Neural progenitor cell (in vitro differentiated cells): ENCODE data around the gene PSME3IP1. TPM values are rescaled to one million over a fixed set of nuclear protein-coding genes. Genes with fewer than 3 reads are reported as not detected.
A peak's percentile ranks its signal among the peaks of the same experiment; 100 is the strongest.

Experiments used
- DNase-seq: peaks from one replicate; pipeline ENCODE4 v3.0.0-alpha.2; 2016; ENCODE audit warnings: low spot score
- H2AFZ ChIP-seq: fragments of 200-600 bp; sonication (generic); replicated peaks from 2 replicates; pipeline ENCODE4 v1.6.1; 2016; ENCODE audit warnings: antibody characterized with exemption
- H3F3A ChIP-seq: fragments of 200-600 bp; sonication (generic); 2 replicates; pipeline ENCODE4 v1.6.1; 2016; ENCODE audit warnings: antibody characterized with exemption, low read depth
- H3K27ac ChIP-seq: fragments of 200-600 bp; sonication (generic); 2 replicates; pipeline ENCODE4 v1.5.1; 2016; ENCODE audit warnings: mild to moderate bottlenecking
- H3K27me3 ChIP-seq: fragments of 200-600 bp; sonication (generic); 2 replicates; pipeline ENCODE4 v1.6.1; 2016; ENCODE audit warnings: mild to moderate bottlenecking, moderate library complexity
- H3K36me3 ChIP-seq: fragments of 200-600 bp; sonication (generic); 2 replicates; pipeline ENCODE4 v1.5.1; 2016
- H3K4me1 ChIP-seq: fragments of 200-600 bp; sonication (generic); 2 replicates; pipeline ENCODE4 v1.6.1; 2016; ENCODE audit warnings: mixed run types
- H3K4me2 ChIP-seq: fragments of 200-600 bp; sonication (generic); 2 replicates; pipeline ENCODE4 v1.6.1; 2016
- H3K4me3 ChIP-seq: fragments of 200-600 bp; sonication (generic); 2 replicates; pipeline ENCODE4 v1.5.1; 2016
- H3K79me2 ChIP-seq: fragments of 200-600 bp; sonication (generic); 2 replicates; pipeline ENCODE4 v1.6.1; 2016; ENCODE audit warnings: low read depth
- H3K9ac ChIP-seq: fragments of 200-600 bp; sonication (generic); 2 replicates; pipeline ENCODE4 v1.6.1; 2016
- H3K9me3 ChIP-seq: fragments of 200-600 bp; sonication (generic); 2 replicates; pipeline ENCODE4 v1.5.1; 2016; ENCODE audit warnings: low read depth
- H4K20me1 ChIP-seq: fragments of 200-600 bp; sonication (generic); 2 replicates; pipeline ENCODE4 v1.6.1; 2016; ENCODE audit warnings: low read depth
- H3K27ac Mint-ChIP-seq: 3 replicates; pipeline ENCODE4 v1.8.0; 2021; ENCODE audit warnings: mixed read lengths
- H3K27me3 Mint-ChIP-seq: 2 replicates; pipeline ENCODE4 v1.8.0; 2022; ENCODE audit warnings: low read depth, mild to moderate bottlenecking, inconsistent platforms, moderate library complexity, mixed read lengths; ENCODE audit not compliant: insufficient read depth
- H3K36me3 Mint-ChIP-seq: 3 replicates; pipeline ENCODE4 v1.8.0; 2021; ENCODE audit warnings: mixed read lengths
- H3K4me1 Mint-ChIP-seq: 3 replicates; pipeline ENCODE4 v1.8.0; 2021; ENCODE audit warnings: mixed read lengths
- H3K4me3 Mint-ChIP-seq: 3 replicates; pipeline ENCODE4 v1.8.0; 2021; ENCODE audit warnings: mild to moderate bottlenecking, moderate library complexity, mixed read lengths
- H3K9me3 Mint-ChIP-seq: 3 replicates; pipeline ENCODE4 v1.8.0; 2020; ENCODE audit warnings: mixed read lengths
- EZH2 ChIP-seq: fragments of 200-600 bp; sonication (generic); IDR thresholded peaks from 2 replicates; pipeline ENCODE4 v1.6.1; 2017; ENCODE audit warnings: antibody characterized with exemption, mild to moderate bottlenecking, moderate library complexity
- EZH2phosphoT487 ChIP-seq: fragments of 200-600 bp; sonication (generic); IDR thresholded peaks from 2 replicates; pipeline ENCODE4 v1.6.1; 2017; ENCODE audit warnings: antibody characterized with exemption
- total RNA-seq: library from RNA; depleted of rRNA; stranded (reverse); fragments of >200 nt; gene quantifications from 2 replicates; pipeline ENCODE4 v1.2.3, GENCODE V29; 2015; ENCODE audit warnings: low replicate concordance
- TF ChIP-seq, protein P1 (sequence below): fragments of 200-600 bp; sonication (generic); IDR thresholded peaks from 2 replicates; pipeline ENCODE4 v1.5.1; 2017; ENCODE audit warnings: antibody characterized with exemption, mild to moderate bottlenecking

The PSME3IP1 gene
- total RNA-seq, 1 donor from 2014 or later: 184 TPM

GRCh38 chr16:57102888-57103851, 82.7 kb downstream of the PSME3IP1 start:
- H4K20me1 ChIP-seq: no peaks in the 10 kb centered on the region
- no peaks in the 10 kb centered on the region for H3K27me3 ChIP-seq
- H3K36me3 ChIP-seq: no peaks in the 10 kb centered on the region
- no peak overlapping the region for H2AFZ ChIP-seq
- H3K79me2 ChIP-seq: no peaks in the 10 kb centered on the region
- Mint-ChIP-seq H3K36me3 (no peaks in the 10 kb centered on the region), H3K4me1 (peaks cover 43% of the 10 kb centered on the region), H3K4me3 (no peak overlapping the region), H3K27me3 (peaks cover 5% of the 10 kb centered on the region), H3K27ac (peak overlapping the region; percentile 44), H3K9me3 (no peaks in the 10 kb centered on the region)
- DNase-seq: no peak
- peaks cover 18% of the 10 kb centered on the region for H3K4me1 ChIP-seq
- no peak overlapping the region for H3K4me2 ChIP-seq
- no peaks in the 10 kb centered on the region for H3K9me3 ChIP-seq
- no peak overlapping the region for H3K9ac ChIP-seq
- H3F3A ChIP-seq: no peaks in the 10 kb centered on the region
- no peak overlapping the region for H3K4me3 ChIP-seq
- no peak for TF ChIP-seq EZH2
- TF ChIP-seq EZH2phosphoT487: no peak
- TF ChIP-seq, protein P1, sequence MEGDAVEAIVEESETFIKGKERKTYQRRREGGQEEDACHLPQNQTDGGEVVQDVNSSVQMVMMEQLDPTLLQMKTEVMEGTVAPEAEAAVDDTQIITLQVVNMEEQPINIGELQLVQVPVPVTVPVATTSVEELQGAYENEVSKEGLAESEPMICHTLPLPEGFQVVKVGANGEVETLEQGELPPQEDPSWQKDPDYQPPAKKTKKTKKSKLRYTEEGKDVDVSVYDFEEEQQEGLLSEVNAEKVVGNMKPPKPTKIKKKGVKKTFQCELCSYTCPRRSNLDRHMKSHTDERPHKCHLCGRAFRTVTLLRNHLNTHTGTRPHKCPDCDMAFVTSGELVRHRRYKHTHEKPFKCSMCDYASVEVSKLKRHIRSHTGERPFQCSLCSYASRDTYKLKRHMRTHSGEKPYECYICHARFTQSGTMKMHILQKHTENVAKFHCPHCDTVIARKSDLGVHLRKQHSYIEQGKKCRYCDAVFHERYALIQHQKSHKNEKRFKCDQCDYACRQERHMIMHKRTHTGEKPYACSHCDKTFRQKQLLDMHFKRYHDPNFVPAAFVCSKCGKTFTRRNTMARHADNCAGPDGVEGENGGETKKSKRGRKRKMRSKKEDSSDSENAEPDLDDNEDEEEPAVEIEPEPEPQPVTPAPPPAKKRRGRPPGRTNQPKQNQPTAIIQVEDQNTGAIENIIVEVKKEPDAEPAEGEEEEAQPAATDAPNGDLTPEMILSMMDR: no peak
- no peak overlapping the region for H3K27ac ChIP-seq

Other genes starting within 250 kb of the PSME3IP1 start
- 0.28 TPM in 1 of 2 replicates, not detected in the other for gene CETP, start 224.1 kb downstream of the PSME3IP1 start, total RNA-seq
- not detected in 2 replicates for gene NLRC5, start 196.5 kb downstream of the PSME3IP1 start, total RNA-seq
- gene CPNE2, start 93.5 kb downstream of the PSME3IP1 start, total RNA-seq: 19.8 and 26.9 TPM in 2 replicates
- 46.6 and 49.2 TPM in 2 replicates for gene RSPRY1, start 290 bp upstream of the PSME3IP1 start, total RNA-seq
- 36.1 and 41.5 TPM in 2 replicates for gene ARL2BP, start 59.2 kb upstream of the PSME3IP1 start, total RNA-seq
- 0.86 and 1.6 TPM in 2 replicates for gene PLLP, start 98.6 kb upstream of the PSME3IP1 start, total RNA-seq
- not detected in 2 replicates for gene CCL22, start 172.7 kb upstream of the PSME3IP1 start, total RNA-seq
- gene CX3CL1, start 186.5 kb upstream of the PSME3IP1 start, total RNA-seq: 0.65 and 0.96 TPM in 2 replicates
- not detected in 2 replicates for gene CCL17, start 218.7 kb upstream of the PSME3IP1 start, total RNA-seq